ENCODE results near the gene UBE2I. TPM values are rescaled to one million over a fixed set of nuclear protein-coding genes. Genes with fewer than 3 reads are reported as not detected.
"Not testable (repeated sequence)": the region's sequence is repeated elsewhere in the genome, so short reads cannot be mapped to it uniquely, and the experiment has no call there.

UBE2I gene
- total RNA-seq, 2 donors from 2014 or later, result 58.8 to 59.5 TPM

DNA sequence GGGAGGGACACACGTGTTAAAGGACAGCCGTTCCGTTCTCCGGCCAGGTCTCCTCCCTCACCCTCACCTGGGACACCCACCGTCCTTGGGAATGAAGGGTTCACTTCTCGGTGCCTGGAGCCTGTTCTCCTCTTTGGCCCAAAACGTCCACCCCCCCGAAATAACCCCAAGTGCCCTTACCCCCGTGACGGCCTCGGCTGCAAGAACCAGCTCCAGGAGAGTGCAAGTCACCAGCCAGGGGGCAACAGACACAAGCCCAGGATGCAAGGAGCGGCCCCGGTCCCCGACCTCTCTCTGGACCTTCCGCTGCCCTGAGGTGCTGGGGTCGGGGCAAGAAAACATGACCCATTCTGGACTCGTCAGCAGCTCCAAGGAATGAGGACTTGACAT, 20.0 kb upstream of the UBE2I start:
- Histone ChIP-seq H3K4me1 (peaks cover 0 to 19% of the 10 kb centered on the region in 2 donors), H3K27me3 (peaks cover 0 to 18% of the 10 kb centered on the region in 2 donors), H3K36me3 (no peaks in the 10 kb centered on the region), H3K4me3 (no peak overlapping the region), H3K27ac (no peak overlapping the region), H3K9me3 (no peaks in the 10 kb centered on the region)
- DNase-seq (ENCODE audit: low spot score), result no peak
- no peak for TF ChIP-seq CTCF (IDR thresholded peaks at IDR 0.05)

DNA sequence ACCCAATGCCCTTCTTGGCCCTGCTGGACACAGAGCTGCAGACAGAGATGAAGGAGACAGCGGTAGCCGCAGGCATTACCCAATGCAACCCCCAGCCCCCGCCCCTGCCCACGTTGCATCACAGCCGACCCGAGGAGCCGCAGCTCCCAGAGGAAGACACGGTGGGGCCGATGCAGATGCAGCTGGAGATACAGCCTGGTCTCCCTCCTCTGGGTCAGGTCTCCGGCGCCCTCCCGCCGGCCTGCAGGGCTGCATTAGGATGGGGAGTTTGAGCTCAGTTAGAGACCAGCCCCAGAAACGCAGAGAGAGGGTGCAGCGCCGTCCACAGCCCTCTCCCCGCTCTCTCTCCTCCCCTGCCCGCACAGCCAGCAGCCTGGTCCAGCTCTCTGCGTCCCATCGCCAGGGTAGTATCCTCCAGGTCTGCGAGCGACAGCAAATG, 19.4 kb upstream of the UBE2I start:
- DNase-seq (ENCODE audit: low spot score), result no peak

GRCh38 chr16:1290860-1291575, 18.4 kb upstream of the UBE2I start:
- no peak overlapping the region for H3K27ac ChIP-seq
- TF ChIP-seq CTCF (IDR thresholded peaks at IDR 0.05), result no peak
- no peak for DNase-seq (ENCODE audit: low spot score)
- no peaks in the 10 kb centered on the region for H3K9me3 ChIP-seq
- H3K4me3 ChIP-seq, result no peak overlapping the region
- no peaks in the 10 kb centered on the region for H3K36me3 ChIP-seq
- peaks cover 0 to 19% of the 10 kb centered on the region in 2 donors for H3K4me1 ChIP-seq
- H3K27me3 ChIP-seq, result peaks cover 0 to 16% of the 10 kb centered on the region in 2 donors

More for the DNA sequence above, 19.4 kb upstream of the UBE2I start:
- H3K27me3 ChIP-seq, result peaks cover 0 to 18% of the 10 kb centered on the region in 2 donors
- H3K4me1 ChIP-seq, result peaks cover 0 to 19% of the 10 kb centered on the region in 2 donors
- no peak overlapping the region for H3K4me3 ChIP-seq
- H3K27ac ChIP-seq, result no peak overlapping the region
- H3K36me3 ChIP-seq, result no peaks in the 10 kb centered on the region
- no peak for TF ChIP-seq CTCF (IDR thresholded peaks at IDR 0.05)
- H3K9me3 ChIP-seq, result no peaks in the 10 kb centered on the region

- peaks cover 0 to 11% of the 10 kb centered on the region in 2 donors for H3K27me3 ChIP-seq
- H3K9me3 ChIP-seq, result no peaks in the 10 kb centered on the region
- no peak for DNase-seq (ENCODE audit: low spot score)
- no peaks in the 10 kb centered on the region for H3K36me3 ChIP-seq
- H3K4me1 ChIP-seq, result peaks cover 0 to 19% of the 10 kb centered on the region in 2 donors
- H3K27ac ChIP-seq, result no peak overlapping the region
- TF ChIP-seq CTCF (IDR thresholded peaks at IDR 0.05), result no peak
- no peak overlapping the region for H3K4me3 ChIP-seq
Measured at GRCh38 chr16:1291576-1291974, 17.9 kb upstream of the UBE2I start.

GRCh38 chr16:1292208-1292607, 17.2 kb upstream of the UBE2I start:
- DNase-seq (ENCODE audit: low spot score); H3K9me3 ChIP-seq; H3K27ac ChIP-seq; H3K36me3 ChIP-seq; H3K4me3 ChIP-seq: not testable (repeated sequence)
- Histone ChIP-seq H3K27me3 (peaks cover 0 to 11% of the 10 kb centered on the region in 2 donors), H3K4me1 (peaks cover 0 to 19% of the 10 kb centered on the region in 2 donors)

- H3K27me3 ChIP-seq, result peaks cover 0 to 11% of the 10 kb centered on the region in 2 donors
- not testable (repeated sequence) for H3K9me3 ChIP-seq; H3K27ac ChIP-seq; H3K36me3 ChIP-seq; H3K4me3 ChIP-seq; DNase-seq (ENCODE audit: low spot score)
- peaks cover 0 to 16% of the 10 kb centered on the region in 2 donors for H3K4me1 ChIP-seq
Measured at GRCh38 chr16:1292808-1293207, 16.6 kb upstream of the UBE2I start.
